ENCODE results near the gene UTF1.
"Not testable (repeated sequence)": the region's sequence is repeated elsewhere in the genome, so short reads cannot be mapped to it uniquely, and the experiment has no call there.

Gene UTF1

GRCh38 chr10:133209641-133210040 is 20.4 kb upstream of the UTF1 start:
- no peak for DNase-seq (ENCODE audit: low read depth)

- no peak for DNase-seq (ENCODE audit: low read depth)
Measured at GRCh38 chr10:133210398-133211140, 19.4 kb upstream of the UTF1 start.

GRCh38 chr10:133211141-133211830 is 18.7 kb upstream of the UTF1 start:
- DNase-seq (ENCODE audit: low read depth): no peak

GRCh38 chr10:133211959-133212852 is 17.8 kb upstream of the UTF1 start:
- no peak for DNase-seq (ENCODE audit: low read depth)

GRCh38 chr10:133212853-133213494 is 17.0 kb upstream of the UTF1 start:
- no peak for DNase-seq (ENCODE audit: low read depth)

GRCh38 chr10:133213641-133214467 is 16.2 kb upstream of the UTF1 start:
- DNase-seq (ENCODE audit: low read depth): no peak

- no peak for DNase-seq (ENCODE audit: low read depth)
Measured at GRCh38 chr10:133214468-133215410, 15.3 kb upstream of the UTF1 start.

- no peak for DNase-seq (ENCODE audit: low read depth)
Measured at GRCh38 chr10:133215586-133215985, 14.4 kb upstream of the UTF1 start.

GRCh38 chr10:133216776-133217175 is 13.2 kb upstream of the UTF1 start:
- DNase-seq (ENCODE audit: low read depth): no peak

- no peak for DNase-seq (ENCODE audit: low read depth)
Measured at GRCh38 chr10:133217800-133218589, 12.0 kb upstream of the UTF1 start.

GRCh38 chr10:133218891-133219290 is 11.1 kb upstream of the UTF1 start:
- no peak for DNase-seq (ENCODE audit: low read depth)

- no peak for DNase-seq (ENCODE audit: low read depth)
Measured at GRCh38 chr10:133219782-133220181, 10.2 kb upstream of the UTF1 start.

GRCh38 chr10:133221331-133221730 is 8.7 kb upstream of the UTF1 start:
- no peak for DNase-seq (ENCODE audit: low read depth)

GRCh38 chr10:133221756-133222155 is 8.3 kb upstream of the UTF1 start:
- not testable (repeated sequence) for DNase-seq (ENCODE audit: low read depth)

- no peak for DNase-seq (ENCODE audit: low read depth)
Measured at GRCh38 chr10:133224076-133224475, 5.9 kb upstream of the UTF1 start.

GRCh38 chr10:133224756-133225372 is 5.2 kb upstream of the UTF1 start:
- DNase-seq (ENCODE audit: low read depth): no peak

- DNase-seq (ENCODE audit: low read depth): no peak
Measured at GRCh38 chr10:133225707-133226191, 4.3 kb upstream of the UTF1 start.

GRCh38 chr10:133226251-133226808 is 3.7 kb upstream of the UTF1 start:
- no peak for DNase-seq (ENCODE audit: low read depth)

All from GM04503 (cell line).